Measurements from ENCODE around the gene PRM2. TPM values are rescaled to one million over a fixed set of nuclear protein-coding genes. Genes with fewer than 3 reads are reported as not detected.

PRM2 gene
- total RNA-seq, 2 experiments from 2014 or later, result not detected

DNA sequence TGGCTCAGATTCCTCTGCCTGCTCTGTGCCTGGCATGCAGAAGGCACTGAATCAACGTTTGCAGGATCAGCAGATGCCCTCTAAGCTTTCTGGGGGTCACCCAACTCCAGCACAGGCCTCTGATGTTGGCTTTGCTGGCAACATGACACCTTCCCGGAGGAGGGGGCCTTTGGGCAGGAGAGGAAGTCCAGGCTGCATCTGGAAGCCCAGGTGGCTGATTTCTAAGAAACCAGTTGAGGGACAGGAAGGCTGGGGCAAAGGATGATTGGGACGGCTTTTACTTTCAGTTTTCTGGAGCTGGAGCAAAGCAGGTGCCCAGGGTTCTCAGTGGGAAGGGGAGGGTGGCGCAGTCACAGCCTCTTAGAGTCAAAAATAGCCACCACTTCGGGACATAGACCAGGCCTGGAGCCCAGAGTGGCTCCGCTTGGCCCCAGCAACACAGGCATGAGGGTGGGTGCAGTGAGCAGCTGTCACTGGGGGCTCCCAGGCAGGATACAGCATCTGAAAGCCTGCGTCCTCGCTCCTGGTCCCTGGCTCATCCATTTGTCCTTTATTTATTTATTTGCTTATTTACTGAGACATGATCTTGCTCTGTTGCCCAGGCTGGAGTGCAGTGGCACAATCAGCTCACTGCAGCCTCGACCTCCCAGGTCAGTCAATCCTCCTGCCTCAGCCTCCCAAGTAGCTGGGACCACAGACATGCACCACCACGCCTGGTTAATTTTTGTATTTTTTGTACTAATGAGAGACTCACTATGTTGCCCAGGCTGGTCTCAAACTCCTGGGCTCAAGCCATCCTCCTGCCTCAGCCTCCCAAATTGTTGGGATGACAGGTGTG, 35.4 kb downstream of the PRM2 start:
- H3K27ac Mint-ChIP-seq, result no peak overlapping the region

DNA sequence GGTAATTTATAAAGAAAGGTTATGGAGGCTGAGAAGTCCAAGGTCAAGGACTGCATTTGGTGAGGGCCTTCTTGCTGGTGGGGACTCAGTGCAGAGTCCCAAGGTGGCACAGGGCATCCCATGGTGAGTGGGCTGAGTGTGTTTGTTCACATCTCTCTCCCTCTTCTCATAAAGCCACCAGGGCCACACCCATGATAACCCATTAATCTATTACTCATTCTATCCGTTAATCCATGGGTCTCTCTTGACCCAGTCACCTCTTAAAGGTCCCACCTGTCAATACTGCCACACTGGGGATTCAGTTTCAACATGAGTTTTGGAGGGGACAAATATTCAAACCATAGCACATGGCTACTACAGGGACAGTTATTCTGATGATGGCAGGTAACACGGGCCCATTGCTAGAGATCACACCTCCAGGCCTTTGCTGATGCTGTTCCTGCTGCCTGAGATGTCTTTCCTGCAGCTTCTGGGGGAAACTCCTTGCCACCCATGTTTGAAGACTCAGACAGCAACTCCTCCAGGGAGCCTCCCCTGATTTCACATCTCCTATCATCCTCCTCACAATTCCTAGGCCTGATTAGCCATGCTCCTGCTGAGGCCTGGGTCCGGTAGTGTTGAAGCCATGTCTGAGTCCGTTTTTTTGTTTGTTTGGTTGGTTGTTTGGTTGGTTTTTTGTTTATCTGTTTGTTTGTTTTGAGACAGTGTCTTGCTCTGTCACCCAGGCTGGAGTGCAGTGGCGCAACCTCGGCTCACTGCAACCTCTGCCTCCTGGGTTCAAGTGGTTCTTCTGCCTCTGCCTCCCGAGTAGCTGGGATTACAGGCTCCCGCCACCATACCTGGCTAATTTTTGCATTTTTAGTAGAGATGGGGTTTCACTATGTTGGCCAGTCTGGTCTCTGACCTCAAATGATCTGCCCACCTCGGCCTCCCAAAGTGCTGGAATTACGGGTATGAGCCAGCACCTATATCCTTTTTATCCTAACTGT, 36.3 kb downstream of the PRM2 start:
- H3K4me1 Mint-ChIP-seq, result peaks cover 28% of the 10 kb centered on the region
- no peaks in the 10 kb centered on the region for H3K27me3 Mint-ChIP-seq
- no peaks in the 10 kb centered on the region for H3K36me3 Mint-ChIP-seq (ENCODE audit: low read depth)
- no peaks in the 10 kb centered on the region for H3K9me3 Mint-ChIP-seq
- ChIA-PET CTCF (interaction anchor here (0.8 to 1.2 kb wide), 3 partner anchors 13 to 269 kb away, joined by 3 to 5 read pairs (median 4); no protein-coding TSS in a partner anchor), POLR2A (interaction anchor here (1.8 to 15.7 kb wide), 4 partner anchors 14 to 188 kb away, joined by 6 to 302 read pairs (median 19); partner anchors contain the start of gene SOCS1)
- no peak for DNase-seq
- peak overlapping the region; percentile 11 for H3K4me3 Mint-ChIP-seq
- H3K27ac Mint-ChIP-seq, result no peak overlapping the region

More for the DNA sequence above, 35.4 kb downstream of the PRM2 start:
- Mint-ChIP-seq H3K27me3 (no peaks in the 10 kb centered on the region), H3K9me3 (no peaks in the 10 kb centered on the region), H3K36me3 (ENCODE audit: low read depth) (no peaks in the 10 kb centered on the region), H3K4me1 (peaks cover 29% of the 10 kb centered on the region), H3K4me3 (peak overlapping the region; percentile 38)
- POLR2A ChIA-PET, result interaction anchor here (1.0 to 15.7 kb wide), 6 partner anchors 13 to 275 kb away, joined by 3 to 302 read pairs (median 7); partner anchors contain the start of gene SOCS1
- peak; percentile 46 for DNase-seq
- CTCF ChIA-PET, result interaction anchor here (0.8 to 2.0 kb wide), 5 partner anchors 12 to 269 kb away, joined by 3 to 6 read pairs (median 4); no protein-coding TSS in a partner anchor

- no peaks in the 10 kb centered on the region for H3K9me3 Mint-ChIP-seq
- ChIA-PET POLR2A (interaction anchor here (0.6 to 15.7 kb wide), 4 partner anchors 13 to 273 kb away, joined by 3 to 302 read pairs (median 16); partner anchors contain the start of gene SOCS1), CTCF (interaction anchor here (1.6 kb wide), 1 partner anchor 118 kb away, joined by 3 read pairs; no protein-coding TSS in a partner anchor)
- no peak overlapping the region for H3K4me3 Mint-ChIP-seq
- no peak for DNase-seq
- no peaks in the 10 kb centered on the region for H3K27me3 Mint-ChIP-seq
- peak overlapping the region; percentile 2 for H3K27ac Mint-ChIP-seq
- H3K4me1 Mint-ChIP-seq, result peaks cover 40% of the 10 kb centered on the region
- no peaks in the 10 kb centered on the region for H3K36me3 Mint-ChIP-seq (ENCODE audit: low read depth)
Observed at GRCh38 chr16:11238272-11239202, 37.7 kb downstream of the PRM2 start.

GRCh38 chr16:11236461-11237254, 39.6 kb downstream of the PRM2 start:
- Mint-ChIP-seq H3K4me1 (peaks cover 57% of the 10 kb centered on the region), H3K9me3 (no peaks in the 10 kb centered on the region), H3K36me3 (ENCODE audit: low read depth) (no peaks in the 10 kb centered on the region), H3K27ac (no peak overlapping the region), H3K4me3 (no peak overlapping the region), H3K27me3 (no peaks in the 10 kb centered on the region)
- POLR2A ChIA-PET, result interaction anchor here (1.1 to 15.7 kb wide), 5 partner anchors 9 to 184 kb away, joined by 3 to 302 read pairs (median 7); partner anchors contain the start of gene SOCS1
- CTCF ChIA-PET, result no interaction called here
- no peak for DNase-seq

GRCh38 chr16:11235703-11235991, 40.6 kb downstream of the PRM2 start:
- POLR2A ChIA-PET, result interaction anchor here (1.1 to 15.7 kb wide), 5 partner anchors 10 to 183 kb away, joined by 3 to 302 read pairs (median 28); partner anchors contain the start of gene SOCS1
- Mint-ChIP-seq H3K36me3 (ENCODE audit: low read depth) (no peaks in the 10 kb centered on the region), H3K27ac (peak overlapping the region; percentile 76), H3K4me3 (no peak overlapping the region), H3K9me3 (no peaks in the 10 kb centered on the region), H3K27me3 (no peaks in the 10 kb centered on the region), H3K4me1 (peaks cover 67% of the 10 kb centered on the region)
- no peak for DNase-seq
- CTCF ChIA-PET, result no interaction called here

DNA sequence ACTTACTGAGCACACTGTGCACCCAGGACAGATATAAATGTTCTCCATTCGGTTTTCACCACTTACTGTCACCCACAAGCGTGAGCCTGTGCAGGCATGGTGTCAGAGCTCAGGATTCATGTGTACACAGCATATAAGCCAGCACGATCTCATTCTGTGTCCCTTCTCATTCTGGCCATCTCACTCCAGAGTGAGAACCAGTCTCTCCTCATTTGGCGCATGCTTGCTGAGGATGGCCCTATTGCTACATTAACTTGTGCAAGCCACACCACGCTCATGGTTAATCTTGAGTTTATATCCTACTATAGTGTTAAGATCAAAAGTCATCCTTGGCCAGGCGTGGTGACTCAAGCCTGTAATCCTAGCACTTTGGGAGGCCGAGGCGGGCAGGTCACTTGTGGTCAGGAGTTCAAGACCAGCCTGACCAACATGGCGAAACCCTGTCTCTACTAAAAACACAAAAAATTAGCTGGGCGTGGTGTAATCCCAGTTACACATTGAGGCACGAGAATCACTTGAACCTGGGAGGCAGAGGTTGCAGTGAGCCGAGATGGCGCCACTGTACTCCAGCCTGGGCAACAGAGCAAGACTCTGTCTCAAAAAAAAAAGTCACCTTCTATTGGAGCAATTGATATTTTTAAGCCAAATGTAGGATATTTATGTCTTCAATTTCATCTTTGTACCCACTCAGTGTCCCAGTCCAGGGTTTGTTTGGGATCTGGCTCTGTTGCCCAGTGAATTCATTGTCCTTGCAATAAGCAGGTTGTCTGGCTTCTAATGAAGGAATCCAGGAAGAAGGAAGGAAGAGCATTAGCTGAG, 41.2 kb downstream of the PRM2 start:
- Mint-ChIP-seq H3K9me3 (no peaks in the 10 kb centered on the region), H3K27me3 (no peaks in the 10 kb centered on the region), H3K4me1 (peaks cover 71% of the 10 kb centered on the region), H3K4me3 (no peak overlapping the region), H3K36me3 (ENCODE audit: low read depth) (no peaks in the 10 kb centered on the region), H3K27ac (peak overlapping the region; percentile 76)
- ChIA-PET POLR2A (interaction anchor here (0.7 to 15.7 kb wide), 9 partner anchors 11 to 270 kb away, joined by 3 to 302 read pairs (median 5); partner anchors contain the start of gene SOCS1), CTCF (interaction anchor here (0.9 to 3.1 kb wide), 4 partner anchors 11 to 264 kb away, joined by 3 to 23 read pairs (median 4); partner anchors contain the start of gene SOCS1)
- DNase-seq, result no peak

DNA sequence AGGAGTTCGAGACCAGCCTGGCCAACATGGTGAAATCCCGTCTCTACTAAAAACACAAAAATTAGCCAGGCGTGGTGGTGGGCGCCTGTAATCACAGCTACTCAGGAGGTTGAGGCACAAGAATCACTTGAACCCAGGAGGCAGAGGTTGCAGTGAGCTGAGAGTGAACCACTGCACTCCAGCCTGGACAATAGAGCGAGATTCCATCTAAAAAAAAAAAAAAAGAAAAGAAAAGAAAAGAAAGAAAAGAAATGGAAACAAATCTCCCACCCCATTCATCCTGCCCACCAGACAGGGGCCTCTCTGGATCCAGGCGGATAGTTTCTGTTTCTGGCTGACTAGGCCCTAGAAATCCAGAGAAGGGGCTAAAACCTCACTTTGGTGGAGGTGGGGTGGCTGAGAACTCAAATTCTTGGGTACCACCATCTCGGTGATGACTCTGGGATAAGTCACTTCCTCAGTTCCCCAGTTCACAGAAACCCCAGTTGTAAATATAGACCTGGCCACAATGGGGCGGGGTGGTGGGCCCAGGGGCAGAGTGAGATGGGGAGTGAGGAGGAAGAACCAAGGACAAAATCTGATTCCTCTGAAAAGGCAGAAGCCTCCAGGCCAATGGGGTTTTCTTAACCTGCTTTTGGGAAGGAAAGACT, 42.4 kb downstream of the PRM2 start:
- H3K36me3 Mint-ChIP-seq (ENCODE audit: low read depth), result no peaks in the 10 kb centered on the region
- H3K27me3 Mint-ChIP-seq, result no peaks in the 10 kb centered on the region
- H3K4me1 Mint-ChIP-seq, result peaks cover 83% of the 10 kb centered on the region
- ChIA-PET CTCF (interaction anchor here (0.7 to 3.1 kb wide), 16 partner anchors 10 to 270 kb away, joined by 3 to 23 read pairs (median 5); partner anchors contain the start of gene SOCS1), POLR2A (interaction anchor here (0.7 to 15.7 kb wide), 26 partner anchors 8 to 269 kb away, joined by 3 to 302 read pairs (median 5); partner anchors contain the start of gene SOCS1)
- H3K27ac Mint-ChIP-seq, result peak overlapping the region; percentile 98
- DNase-seq, result peak; percentile 82
- H3K4me3 Mint-ChIP-seq, result peak overlapping the region; percentile 66
- no peaks in the 10 kb centered on the region for H3K9me3 Mint-ChIP-seq

DNA sequence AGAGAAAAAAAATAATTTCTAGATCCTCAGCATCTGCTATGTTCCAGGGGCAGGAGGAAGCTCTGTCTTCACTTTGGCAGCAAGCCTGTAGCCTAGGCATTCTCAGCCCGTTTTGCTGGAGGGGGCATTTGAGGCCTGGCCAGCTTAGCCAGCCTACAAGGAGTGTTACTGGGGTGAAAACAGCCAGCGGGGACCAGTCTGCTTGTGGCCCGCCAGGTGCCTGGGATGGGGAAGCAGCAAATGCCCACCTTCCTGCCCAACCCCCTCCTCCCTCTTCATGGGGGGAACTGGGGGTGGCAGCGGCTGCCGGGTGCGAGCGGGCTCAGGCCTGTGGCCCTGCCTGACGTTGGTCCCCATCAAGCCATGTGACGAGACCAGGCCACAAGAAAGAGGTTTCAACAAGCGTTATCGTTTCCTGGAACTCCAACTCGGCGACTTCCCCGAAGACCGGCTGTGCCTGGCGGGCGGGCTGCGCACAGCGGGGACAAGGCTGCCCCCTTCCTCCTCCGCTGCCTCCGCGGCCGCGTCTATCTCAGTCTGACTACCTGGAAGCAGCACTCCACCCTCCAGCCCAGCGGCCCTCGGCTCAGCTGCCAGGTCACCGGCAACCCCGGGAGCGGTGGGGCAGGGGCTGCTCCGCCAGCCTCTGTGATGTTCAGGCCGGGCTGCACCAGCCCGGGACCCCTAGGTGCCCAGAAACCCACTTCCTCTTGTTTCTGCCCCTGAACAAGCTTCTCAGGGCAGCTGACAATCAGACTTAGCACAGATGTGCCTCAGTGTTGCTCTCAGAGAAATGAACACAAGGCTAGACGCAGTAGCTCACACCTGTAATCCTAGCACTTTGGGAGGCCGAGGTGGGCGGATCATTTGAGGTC, 43.2 kb downstream of the PRM2 start:
- H3K4me1 Mint-ChIP-seq, result peaks cover 86% of the 10 kb centered on the region
- no peaks in the 10 kb centered on the region for H3K27me3 Mint-ChIP-seq
- no peaks in the 10 kb centered on the region for H3K9me3 Mint-ChIP-seq
- CTCF ChIA-PET, result interaction anchor here (0.7 to 3.1 kb wide), 17 partner anchors 9 to 269 kb away, joined by 3 to 23 read pairs (median 5); partner anchors contain the start of gene SOCS1
- DNase-seq, result peak; percentile 95
- H3K27ac Mint-ChIP-seq, result peak overlapping the region; percentile 98
- POLR2A ChIA-PET, result interaction anchor here (0.7 to 15.7 kb wide), 28 partner anchors 9 to 268 kb away, joined by 3 to 302 read pairs (median 5); partner anchors contain the start of gene SOCS1
- no peaks in the 10 kb centered on the region for H3K36me3 Mint-ChIP-seq (ENCODE audit: low read depth)
- peak overlapping the region; percentile 66 for H3K4me3 Mint-ChIP-seq

DNA sequence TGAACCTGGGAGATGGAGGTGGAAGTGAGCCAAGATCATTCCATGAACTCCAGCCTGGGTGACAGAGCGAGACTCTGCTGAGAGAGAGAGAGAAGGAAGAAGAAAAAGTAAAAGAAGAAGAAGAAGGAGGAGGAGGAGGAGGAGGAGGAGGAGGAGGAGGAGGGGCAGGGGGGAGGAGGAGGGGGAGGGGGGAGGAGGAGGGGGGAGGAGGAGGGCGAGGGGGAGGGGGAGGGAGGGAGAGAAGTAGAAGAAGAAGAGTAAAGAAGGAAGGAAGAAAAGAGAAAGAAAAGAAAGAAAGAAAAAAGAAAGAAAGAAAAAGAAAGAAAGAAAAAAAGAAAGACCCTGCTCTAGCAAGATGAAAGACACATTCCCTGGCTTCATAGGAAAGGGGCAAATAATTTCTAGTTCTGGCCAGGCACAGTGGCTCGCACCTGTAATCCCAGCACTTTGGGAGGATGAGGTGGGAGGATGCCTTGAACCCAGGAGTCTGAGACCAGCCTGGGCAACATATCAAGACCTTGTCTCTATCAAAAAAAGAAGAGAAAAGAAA, 43.9 kb downstream of the PRM2 start:
- DNase-seq, result no peak
- Mint-ChIP-seq H3K9me3 (no peaks in the 10 kb centered on the region), H3K4me1 (peaks cover 87% of the 10 kb centered on the region), H3K27ac (peak overlapping the region; percentile 98), H3K27me3 (no peaks in the 10 kb centered on the region), H3K36me3 (ENCODE audit: low read depth) (no peaks in the 10 kb centered on the region), H3K4me3 (peak overlapping the region; percentile 66)
- ChIA-PET CTCF (interaction anchor here (0.8 to 3.1 kb wide), 8 partner anchors 9 to 268 kb away, joined by 4 to 23 read pairs (median 6); partner anchors contain the start of gene SOCS1), POLR2A (interaction anchor here (0.9 to 15.7 kb wide), 17 partner anchors 8 to 267 kb away, joined by 3 to 302 read pairs (median 8); partner anchors contain the start of gene SOCS1)

Measured in activated CD4-positive, alpha-beta memory T cell treated with anti-CD3 and anti-CD28 coated beads, Interleukin-2, amount 10 ng/mL, durations not matched to agents 7 days and 5 days (primary cell).